Hindlimb muscle (tissue), 1 donor: ENCODE measurements around the gene TTI1. TPM values are rescaled to one million over a fixed set of nuclear protein-coding genes. Genes with fewer than 3 reads are reported as not detected.

Experiments
- DNase-seq: peaks from one replicate; pipeline ENCODE4 v3.0.0-alpha.2; 2013
- polyA plus RNA-seq: library from polyadenylated mRNA; unstranded; fragments of 120-200 nt; gene quantifications from one replicate; pipeline ENCODE4 v1.2.1, GENCODE V29; 2013; ENCODE audit not compliant: insufficient read length

TTI1 gene
- polyA plus RNA-seq, 1 donor: 17.4 TPM

DNA sequence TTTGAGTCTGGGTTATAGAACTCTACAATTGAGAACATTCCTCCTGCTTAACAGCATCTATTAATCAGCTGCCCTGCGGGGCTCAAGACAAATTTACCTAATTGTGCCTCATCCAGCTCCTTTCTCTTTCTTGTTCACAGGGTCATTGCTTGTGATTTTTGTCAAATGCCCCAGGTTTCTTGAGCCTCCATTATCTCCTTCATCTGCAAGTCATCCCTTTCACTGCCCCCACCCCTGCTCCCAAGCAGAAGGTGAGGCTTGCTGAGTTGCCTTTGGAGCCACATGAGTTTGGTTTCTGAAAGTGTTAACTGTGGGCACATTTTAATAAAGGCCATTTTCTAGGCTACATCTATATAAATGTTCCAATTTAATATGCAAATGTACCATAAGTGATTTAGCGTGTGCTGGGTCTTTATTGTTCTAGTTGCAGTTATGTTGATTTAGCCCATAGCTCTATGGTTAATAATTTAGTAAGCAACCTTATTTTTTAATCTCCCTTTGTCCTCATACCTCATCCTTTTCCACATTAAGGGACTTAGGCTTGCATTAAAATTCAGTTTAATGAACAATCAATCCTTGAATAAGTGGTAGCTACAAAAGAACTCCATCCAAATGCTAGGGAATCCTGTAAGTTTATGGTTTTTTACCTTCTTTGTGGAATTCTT lies 74.3 kb downstream of the TTI1 start:
- DNase-seq: no peak

DNA sequence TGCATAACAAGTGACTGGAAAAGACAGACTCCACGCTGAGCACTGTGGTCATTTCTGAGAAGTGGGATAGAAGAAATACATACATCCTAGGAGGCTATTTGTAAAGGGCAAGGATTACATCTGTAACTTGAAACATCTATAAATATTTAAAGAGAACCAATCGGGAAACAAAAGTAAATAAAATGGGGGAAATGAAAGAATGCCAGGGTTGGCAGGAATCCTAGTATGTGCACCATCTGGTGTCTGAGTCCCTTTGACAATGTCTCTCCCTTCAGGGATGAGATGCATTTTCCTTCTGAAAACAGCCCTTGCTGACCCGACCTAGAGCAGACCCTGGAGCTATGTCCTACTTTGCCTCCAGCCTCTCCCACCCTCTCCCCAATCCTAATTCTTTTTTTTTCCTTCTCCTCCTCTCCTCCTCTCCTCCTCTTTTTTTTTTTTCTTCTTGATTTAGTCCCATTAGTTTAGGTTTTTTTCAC lies 77.1 kb downstream of the TTI1 start:
- DNase-seq: no peak

DNA sequence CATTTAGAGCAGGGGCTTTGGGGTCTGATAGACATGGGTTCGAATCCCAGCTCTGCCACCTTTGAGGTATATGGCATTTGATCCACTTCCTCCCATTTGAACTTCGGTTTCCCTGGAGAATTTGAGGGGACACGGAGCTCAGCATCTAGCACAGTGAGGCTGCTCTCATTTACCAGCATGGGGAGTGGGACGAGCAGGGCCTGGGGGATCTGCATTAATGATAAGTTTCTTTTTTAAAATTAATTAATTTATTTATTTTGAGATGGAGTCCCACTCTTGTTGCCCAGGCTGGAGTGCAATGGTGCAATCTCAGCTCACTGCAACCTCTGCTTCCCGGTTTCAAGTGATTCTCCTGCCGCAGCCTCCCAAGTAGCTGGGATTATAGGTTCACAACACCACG lies 77.7 kb downstream of the TTI1 start:
- DNase-seq: no peak

DNA sequence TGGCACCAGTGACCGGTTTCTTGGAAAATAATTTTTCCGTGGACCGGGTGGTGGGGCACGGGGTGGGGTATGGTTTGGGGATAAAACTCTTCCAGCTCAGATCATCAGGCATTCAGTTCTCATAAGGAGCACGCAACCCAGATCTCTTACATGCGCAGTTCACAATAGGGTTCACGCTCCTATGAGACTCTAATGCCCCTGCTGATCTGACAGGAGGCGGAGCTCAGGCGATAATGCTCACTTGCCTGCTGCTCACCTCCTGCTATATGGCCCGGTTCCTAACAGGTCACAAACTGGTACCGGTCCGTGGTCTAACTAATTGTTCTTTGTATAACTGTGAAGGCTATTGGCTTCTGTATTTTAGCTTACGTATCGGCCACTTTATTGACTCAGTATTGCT lies 78.6 kb downstream of the TTI1 start:
- DNase-seq: no peak

DNA sequence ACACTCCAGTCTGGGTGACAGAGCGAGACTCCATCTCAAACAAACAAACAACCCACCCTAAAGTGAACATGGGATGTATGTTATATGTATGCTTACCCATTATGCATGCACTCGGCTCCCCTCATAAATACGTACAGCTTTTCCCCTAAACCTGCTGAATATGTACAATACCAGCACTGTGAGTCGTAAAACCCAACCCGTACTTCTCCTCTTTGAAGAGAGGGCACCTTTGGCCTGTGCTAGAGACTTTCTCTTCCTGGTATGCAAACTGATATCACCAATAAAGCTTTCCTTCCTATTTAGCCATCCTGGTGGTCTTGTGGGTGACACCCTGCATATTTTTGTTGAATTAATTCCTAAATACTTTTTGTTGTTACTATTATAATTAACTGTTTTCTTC lies 79.1 kb downstream of the TTI1 start:
- DNase-seq: no peak

DNA sequence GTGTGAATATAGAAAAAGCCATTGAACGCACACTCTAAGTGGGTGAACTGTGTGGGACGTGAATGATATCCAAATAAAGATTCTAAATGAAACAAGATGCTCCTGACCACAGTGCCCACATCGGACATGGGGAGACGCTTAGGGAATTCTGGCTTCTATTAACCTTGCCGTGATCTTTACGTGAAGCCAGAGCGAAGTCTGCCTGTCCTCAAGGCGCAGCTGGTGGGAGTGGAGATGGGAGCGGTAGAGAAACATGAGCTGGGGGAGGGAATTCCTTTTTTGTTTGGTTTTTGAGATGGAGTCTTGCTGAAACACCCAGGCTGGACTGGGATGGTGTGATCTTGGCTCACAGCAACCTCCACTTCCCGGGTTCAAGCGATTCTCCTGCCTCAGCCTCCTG lies 84.3 kb downstream of the TTI1 start:
- no peak for DNase-seq

DNA sequence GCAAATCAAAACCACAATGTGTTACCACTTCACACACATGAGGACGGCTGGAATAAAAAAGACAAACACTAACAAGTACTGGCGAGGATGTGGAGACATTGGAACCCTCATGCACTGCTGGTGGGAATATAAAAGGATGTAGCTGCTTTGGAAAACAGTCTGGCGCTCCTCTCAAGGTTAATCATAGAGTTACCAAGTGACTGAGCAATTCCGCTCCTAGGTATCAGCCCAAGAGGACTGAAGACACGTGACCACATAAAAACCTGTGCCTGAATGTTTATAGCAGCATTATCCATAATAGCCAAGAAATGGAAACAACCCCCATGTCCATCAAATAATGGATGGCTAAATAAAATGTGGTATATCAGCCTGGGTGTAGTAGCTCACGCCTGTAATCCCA lies 85.3 kb downstream of the TTI1 start:
- DNase-seq: no peak

DNA sequence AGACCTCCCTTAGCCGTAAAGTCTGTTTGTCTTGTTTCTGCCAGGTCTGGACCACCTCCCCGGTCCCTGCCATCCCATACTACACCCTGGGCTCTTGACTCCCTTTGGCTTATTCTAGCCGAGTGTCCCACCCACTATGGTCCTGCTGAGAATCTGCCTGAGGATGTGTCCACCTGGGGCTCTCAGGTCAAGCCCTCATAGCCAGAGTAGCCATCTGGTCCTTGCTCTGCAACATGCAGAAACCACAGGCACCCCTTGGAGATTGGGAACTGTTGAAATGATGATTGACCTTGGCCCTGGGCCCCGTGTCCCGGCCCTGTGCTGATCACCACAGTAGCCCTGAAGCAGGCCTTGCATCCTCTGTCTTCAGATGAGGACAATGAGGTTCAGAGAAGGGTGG lies 86.3 kb downstream of the TTI1 start:
- DNase-seq: no peak

DNA sequence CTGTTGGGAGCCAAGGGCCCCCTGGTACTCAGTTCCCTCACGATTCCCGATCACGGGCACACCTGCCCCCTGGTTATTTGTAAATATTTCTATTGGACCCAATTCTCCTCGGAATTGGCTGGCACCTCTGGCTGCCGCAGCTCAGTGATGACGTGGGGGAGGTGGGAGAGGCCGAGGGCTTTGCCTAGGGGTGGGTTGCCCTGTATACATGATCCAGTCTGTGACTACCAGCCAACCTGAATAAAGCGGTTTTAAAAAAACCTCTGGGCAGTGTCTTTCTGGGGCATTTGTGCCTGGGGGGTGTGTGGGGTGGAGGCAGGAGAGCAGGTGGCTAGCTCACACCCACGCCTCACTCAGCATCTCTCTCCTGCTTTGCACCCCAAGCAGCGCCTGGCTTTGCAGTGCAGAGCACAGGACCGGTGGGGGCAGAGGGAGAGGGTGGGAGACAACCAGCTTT lies 88.1 kb downstream of the TTI1 start:
- DNase-seq: no peak

DNA sequence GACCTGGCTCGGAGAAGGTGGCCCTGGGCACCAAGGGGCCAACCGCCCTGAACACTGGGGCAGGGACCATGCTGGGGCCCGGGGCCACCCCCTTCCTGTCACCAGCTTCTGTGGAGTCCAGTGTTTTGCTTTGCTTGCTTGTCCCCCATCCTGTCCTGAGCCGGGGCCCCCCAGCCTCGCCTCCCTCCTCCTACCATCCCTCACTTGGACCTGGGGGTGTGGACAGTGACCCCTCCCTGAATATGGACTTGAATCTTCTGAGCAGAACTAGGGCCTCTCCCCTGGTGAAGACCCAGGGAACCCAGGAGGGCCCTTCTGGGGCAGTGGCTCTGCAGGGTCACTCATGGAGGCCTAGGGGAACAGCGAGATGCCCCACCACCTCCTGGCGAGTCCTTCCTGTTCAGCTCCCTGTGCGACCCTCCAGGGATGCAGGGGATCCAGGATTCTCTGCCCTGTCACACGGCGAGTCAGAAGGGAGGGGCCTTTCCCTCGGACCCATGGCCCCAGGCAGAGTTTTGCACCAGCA lies 88.7 kb downstream of the TTI1 start:
- DNase-seq: no peak

DNA sequence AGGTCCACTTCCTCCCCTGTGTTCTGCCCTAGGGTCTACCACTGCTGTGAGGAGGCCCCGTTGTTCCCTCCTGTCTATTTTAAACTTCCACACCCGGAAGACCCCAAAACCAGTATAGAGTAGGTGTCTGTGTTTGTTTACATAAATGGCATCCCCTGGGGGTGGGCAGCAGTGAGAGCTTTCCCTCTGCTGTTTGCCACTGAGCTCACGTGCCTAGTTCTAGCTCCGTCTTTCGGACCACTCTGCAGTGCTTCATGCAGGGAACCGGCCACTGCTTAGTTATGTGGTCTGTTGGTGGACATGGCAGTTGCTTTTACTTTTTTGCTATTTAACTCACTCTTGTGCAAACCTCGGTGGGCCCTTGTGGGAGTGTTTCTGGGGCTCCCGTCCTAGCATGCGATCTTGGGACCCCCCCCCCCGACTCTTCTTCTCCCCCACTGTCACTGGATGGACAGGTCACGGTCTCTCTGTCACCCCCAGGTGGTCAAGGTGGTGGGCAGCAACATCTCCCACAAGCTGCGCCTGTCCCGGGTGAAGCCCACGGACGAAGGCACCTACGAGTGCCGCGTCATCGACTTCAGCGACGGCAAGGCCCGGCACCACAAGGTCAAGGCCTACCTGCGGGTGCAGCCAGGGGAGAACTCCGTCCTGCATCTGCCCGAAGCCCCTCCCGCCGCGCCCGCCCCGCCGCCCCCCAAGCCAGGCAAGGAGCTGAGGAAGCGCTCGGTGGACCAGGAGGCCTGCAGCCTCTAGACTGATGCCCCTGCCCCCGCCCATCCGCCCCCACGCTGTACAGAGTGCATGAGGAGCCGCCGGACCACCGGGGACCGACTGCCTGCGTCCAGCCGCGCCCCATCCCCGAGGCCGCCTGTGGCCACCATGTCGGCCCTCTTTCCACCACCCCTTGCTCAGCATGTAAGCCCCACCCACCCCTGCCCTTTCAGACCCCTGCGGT lies 89.5 kb downstream of the TTI1 start:
- DNase-seq: no peak

DNA sequence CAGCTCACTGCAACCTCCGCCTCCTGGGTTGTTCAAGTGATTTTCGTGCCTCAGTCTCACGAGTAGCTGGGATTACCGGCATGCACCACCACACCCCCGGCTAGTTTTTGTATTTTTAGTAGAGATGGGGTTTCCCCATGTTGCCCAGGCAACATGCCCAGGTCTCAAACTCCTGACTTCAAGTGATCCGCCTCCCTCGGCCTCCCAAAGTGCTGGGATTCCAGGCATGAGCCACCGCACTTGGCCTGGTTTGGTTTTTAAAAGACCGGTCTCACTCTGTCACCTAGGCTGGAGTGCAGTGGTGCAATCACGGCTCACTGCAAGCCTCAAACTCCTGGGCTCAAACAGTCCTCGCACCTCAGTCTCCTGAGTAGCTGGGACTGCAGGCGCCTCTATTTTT lies 90.2 kb downstream of the TTI1 start:
- no peak for DNase-seq

DNA sequence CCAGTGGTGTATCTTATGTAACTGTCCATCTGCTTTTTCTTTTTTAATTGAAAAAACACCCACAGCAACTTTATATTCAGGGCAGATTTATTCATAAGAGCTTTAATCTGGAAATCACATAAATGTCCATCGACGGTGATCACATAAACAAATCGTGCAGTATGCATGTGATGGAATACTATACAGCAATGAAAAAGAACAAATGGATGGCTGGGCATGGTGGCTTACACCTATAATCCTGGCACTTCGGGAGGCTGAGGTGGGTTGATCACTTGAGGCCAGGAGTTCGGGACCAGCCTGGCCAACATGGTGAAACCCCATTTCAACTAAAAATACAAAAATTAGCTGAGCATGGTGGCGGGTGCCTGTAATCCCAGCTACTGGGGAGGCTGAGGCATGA lies 91.3 kb downstream of the TTI1 start:
- no peak for DNase-seq

DNA sequence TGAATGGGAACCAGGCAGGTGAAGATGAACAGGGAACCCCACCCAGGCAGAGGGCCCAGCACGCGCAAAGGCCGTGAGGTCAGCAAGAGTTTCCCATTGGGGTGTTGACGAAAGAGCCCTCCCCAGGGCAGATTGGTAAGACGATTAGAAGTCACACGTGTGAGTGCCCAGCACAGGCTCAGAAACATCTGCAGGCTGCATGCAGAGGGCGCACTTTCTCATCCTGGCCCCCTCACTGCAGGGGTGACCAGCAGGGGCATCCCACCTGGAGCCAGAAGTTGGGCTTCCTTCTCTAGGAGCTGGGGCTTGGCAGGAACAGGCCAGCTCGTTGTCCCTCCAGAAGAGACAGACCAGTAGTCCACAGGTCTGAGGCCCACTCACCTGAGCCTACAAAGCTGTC lies 91.9 kb downstream of the TTI1 start:
- no peak for DNase-seq

DNA sequence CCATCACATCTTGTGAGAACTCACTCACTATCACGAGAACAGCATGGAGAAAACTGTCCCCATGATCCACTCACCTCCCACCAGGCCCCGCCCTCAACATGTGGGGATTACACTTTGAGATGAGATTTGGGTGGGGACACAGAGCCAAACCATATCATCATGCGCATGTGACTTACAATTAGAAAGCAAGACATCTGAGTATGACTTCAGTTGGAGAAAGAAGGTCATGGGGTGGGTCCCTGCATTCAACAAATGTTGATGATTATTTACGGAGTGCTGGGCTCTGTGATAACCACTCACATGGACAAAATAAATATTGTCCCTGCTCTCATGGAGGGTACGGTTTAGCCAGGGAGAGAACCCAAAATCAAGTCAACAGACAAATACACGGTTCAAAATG lies 92.4 kb downstream of the TTI1 start:
- no peak for DNase-seq

DNA sequence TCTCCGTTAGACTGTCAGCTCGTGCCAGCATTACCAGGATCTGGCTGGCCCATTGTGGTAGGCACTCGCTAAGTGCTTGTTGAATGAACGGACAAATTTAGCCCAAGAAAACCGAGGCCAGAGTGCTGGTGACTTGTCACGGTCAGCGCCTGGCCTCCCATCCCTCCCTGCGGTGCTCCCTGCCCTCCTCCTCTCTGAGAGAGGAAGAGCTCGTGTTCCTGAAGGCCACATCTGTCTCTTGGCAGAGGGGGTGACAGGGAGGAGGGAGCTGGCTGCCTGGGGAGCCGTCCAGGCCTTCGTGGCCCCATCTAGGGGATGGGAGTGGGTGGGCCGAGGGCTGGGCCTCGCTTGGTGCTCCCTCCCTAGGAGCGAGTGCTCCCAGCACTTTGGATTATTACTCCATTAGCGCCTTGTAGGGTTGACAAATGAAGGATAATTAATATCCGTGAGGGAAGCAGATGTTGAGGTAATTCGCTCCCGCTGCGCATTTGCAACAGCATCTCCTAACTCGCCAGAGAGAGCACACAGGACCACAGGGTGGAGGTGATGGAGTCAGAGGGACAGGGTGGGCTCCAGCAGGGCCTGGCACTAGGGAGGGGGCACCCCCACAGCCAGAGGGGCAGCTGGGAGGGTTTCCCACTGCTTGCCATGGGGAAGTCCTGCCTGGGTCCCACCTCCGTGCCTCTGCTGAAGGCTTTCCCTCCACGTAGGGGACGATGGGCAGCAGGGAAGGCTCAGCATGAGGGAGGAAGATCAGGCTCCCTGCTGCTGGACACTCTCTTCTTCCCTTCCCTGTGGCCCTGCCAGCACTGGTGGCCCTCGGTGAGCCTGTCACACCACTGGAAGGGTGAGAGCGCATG lies 93.3 kb downstream of the TTI1 start:
- DNase-seq: no peak

DNA sequence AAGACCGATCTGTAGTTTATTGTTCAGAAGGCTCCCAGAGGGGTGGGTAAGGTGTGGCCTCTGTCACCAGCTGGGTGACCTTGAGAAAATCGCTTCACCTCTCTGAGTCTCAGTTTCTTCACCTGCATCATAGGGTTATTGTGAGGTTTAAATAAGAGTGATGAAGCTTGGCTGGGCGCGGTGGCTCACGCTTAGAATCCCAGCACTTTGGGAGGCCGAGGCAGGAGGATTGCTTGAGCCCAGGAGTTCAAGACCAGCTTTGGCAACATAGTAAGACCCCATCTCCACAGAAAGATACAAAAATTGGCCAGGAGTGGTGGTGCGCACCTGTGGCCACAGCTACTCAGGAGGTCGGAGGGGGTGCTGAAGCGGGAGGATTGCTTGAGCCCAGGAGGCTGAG lies 94.3 kb downstream of the TTI1 start:
- DNase-seq: no peak

DNA sequence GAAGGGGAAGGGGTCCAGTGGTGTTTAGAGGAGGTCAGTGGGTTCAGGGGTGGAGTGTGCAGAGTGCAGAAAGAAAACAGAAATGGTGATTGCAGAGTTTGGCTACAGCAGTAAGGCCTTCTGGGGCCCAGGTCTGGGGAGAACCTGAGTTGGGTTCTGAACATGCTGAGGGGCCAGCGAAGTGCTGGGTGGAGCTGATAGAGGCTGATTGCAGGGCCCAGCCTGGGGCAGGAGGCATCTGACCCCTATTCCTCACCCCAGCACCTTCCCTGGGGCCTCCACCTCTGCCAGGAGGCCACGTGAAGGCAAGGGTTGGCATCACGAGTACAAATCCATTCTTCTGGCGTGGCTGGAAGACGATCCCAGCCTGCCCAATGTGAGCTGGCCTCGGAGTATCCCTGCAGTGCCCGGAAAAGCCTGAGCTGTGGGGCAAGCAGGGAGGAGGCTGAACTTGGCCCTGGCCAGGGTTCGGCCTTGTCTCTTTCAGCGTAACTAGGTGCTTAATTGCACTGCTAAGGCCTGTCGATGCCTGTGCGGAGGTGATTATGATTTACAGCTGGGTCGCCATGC lies 95.0 kb downstream of the TTI1 start:
- no peak for DNase-seq

DNA sequence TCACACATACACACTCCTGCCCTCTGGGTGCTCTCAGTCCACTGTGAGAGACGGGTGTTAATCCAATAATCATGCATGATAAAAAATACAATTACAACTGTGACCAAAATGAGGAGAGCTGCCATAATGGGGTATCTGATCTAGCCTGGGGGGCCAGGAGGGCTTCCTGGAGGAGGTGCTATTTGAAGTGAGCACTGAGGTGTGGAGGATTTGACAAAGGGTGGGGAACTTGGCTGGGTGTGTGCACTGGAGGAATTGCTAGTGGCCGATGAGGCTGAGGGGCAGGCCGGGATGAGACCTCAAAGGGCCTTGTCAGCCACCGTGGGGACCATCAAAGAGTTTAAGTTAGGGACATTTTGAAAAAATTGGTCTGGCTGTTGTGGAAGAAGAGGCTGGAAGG lies 95.6 kb downstream of the TTI1 start:
- no peak for DNase-seq

DNA sequence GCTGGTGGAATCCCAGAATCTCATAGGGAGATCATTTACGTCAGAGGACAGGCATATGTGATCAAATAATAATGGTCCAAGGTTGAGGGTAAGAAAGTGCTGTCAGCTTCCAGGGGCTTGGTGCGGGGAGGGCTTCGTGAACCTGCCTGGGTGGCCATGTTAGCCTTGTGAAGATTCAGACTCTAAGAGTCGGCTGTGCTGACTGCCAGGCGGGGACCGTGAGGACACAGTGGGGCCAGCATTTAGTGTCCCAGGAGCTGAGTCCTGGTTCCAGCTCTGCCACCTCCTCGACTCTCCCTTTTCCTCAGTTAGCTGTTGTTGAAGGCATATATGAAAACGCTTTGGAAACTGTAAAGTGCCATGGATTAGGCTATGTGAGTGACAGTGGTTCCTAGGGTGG lies 96.8 kb downstream of the TTI1 start:
- DNase-seq: no peak

DNA sequence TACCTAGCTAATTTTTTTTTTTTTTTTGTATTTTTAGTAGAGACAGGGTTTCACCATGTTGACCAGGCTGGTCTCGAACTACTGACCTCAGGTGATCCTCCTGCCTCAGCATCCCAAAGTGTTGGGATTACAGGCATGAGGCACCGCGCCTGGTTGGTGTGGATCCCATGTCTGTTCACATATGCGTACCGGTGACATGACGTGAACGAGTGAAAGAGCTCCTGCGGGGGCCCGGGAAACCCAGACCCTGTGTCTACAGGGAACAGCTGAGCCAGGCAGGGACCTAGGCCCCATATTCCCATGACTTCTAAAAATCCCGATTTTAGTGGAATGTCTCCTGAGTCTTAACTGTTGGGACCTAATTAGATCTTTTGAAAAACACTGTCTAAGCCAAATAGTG lies 97.2 kb downstream of the TTI1 start:
- no peak for DNase-seq

DNA sequence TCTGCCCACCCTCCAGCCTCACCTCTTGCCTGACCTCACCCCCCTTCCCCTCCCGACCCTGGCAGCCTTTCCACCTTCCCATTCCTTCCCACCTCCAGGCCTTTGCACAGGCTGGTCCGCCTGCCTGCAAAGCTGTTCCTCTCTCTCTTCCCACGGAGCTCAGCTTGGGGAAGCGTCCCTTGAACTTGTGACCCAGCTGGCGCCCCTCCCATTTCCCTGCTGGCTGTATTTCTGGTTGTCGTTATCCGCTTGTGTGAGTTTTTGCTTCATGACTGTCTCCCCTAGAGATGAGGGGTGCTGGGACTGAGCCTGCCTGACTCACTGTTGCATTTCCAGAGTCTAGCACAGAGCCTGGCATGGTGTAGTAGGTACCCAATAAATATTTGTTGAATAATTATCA lies 97.8 kb downstream of the TTI1 start:
- no peak for DNase-seq
